ENCODE results near the gene IL17B. TPM values are rescaled to one million over a fixed set of nuclear protein-coding genes. Genes with fewer than 3 reads are reported as not detected.

Gene IL17B
- total and polyA plus RNA-seq, 9 of the 15 experiments (the other 6 are each of a cell fraction or from before 2014, with no cell fraction given) = 0.28 to 2.6 (median 0.53) TPM; not detected in 2

GRCh38 chr5:149363358-149363757, 15.7 kb downstream of the IL17B start:
- ATAC-seq (no peak), DNase-seq (ENCODE audit: extremely low read depth in 1 of 4, low spot score in 3 of 4) (no peak), FAIRE-seq (no peak)
- Histone ChIP-seq H3K4me2 (ENCODE audit: insufficient read depth, low read length) (no peak overlapping the region), H3K27me3 (ENCODE audit: control insufficient read depth in 2 of 2, insufficient read depth in 2 of 2, low read length in 2 of 2) (no peaks in the 10 kb centered on the region), H2AFZ (ENCODE audit: low read depth, low read length) (no peak overlapping the region), H3K4me1 (replicated peaks in 1 of 2; ENCODE audit: control insufficient read depth in 2 of 2, insufficient read depth in 2 of 2, low read length in 2 of 2) (peaks cover 27 to 29% of the 10 kb centered on the region in 2 experiments; a peak in 4 of 5 replicates), H3K4me3 (no peak overlapping the region), H4K20me1 (replicated peaks; ENCODE audit: control insufficient read depth, insufficient read depth, low read length) (no peaks in the 10 kb centered on the region), H3K27ac (ENCODE audit: extremely low read depth, low read depth, low read length) (no peak overlapping the region), H3K9me3 (replicated peaks; ENCODE audit: control insufficient read depth, insufficient read depth, low read depth, low read length) (no peaks in the 10 kb centered on the region), H3K9ac (ENCODE audit: insufficient read depth in 1 of 2, low read depth in 2 of 2, low read length in 2 of 2) (no peak overlapping the region), H3K36me3 (ENCODE audit: control insufficient read depth, insufficient read depth, low read length) (no peaks in the 10 kb centered on the region), H3K9me1 (ENCODE audit: control insufficient read depth, insufficient read depth, low read length) (no peaks in the 10 kb centered on the region), H3K79me2 (ENCODE audit: control insufficient read depth, insufficient read depth, low read length) (peaks cover 7% of the 10 kb centered on the region; the same call in 2 of the 3 replicates)
- ChIA-PET CTCF (ENCODE audit: low intra/inter-chr PET ratio) (no interaction called here), POLR2A (interaction anchor here (0.7 to 1.6 kb wide), 4 partner anchors 8 to 101 kb away, joined by 3 read pairs; no protein-coding TSS in a partner anchor)
- TF ChIP-seq ZNF318 (IDR thresholded peaks at IDR 0.05; ENCODE audit: borderline replicate concordance in 1 of 2, low read depth in 1 of 2) (no peak), SPI1 (IDR thresholded peaks at IDR 0.05; ENCODE audit: borderline replicate concordance, low read depth, low read length) (peak; percentile 39; the same call in 1 of the 2 replicates)
- no TSS peak for BruUV-seq (replicated peaks)
- in situ Hi-C loops (cut with MboI) (no loop called here), intact Hi-C loops (cut with micrococcal nuclease) (no loop called here)

All from K562 (cell line).